Left ventricle myocardium inferior (tissue), 1 donor: ENCODE measurements around the gene CTNNB1. TPM values are rescaled to one million over a fixed set of nuclear protein-coding genes. Genes with fewer than 3 reads are reported as not detected.

Source experiments
- DNase-seq: peaks from one replicate; pipeline ENCODE4 v3.0.0-alpha.2; 2020
- H3K27ac ChIP-seq: fragments of 200-600 bp; replicated peaks from 2 replicates; pipeline ENCODE4 v1.8.0; 2021
- H3K27me3 ChIP-seq: fragments of 200-600 bp; 2 replicates; pipeline ENCODE4 v1.8.0; 2021; ENCODE audit warnings: low read depth
- H3K36me3 ChIP-seq: fragments of 200-600 bp; 2 replicates; pipeline ENCODE4 v1.8.0; 2021
- H3K4me1 ChIP-seq: fragments of 200-600 bp; 2 replicates; pipeline ENCODE4 v1.8.0; 2021
- H3K4me3 ChIP-seq: fragments of 200-600 bp; 2 replicates; pipeline ENCODE4 v1.8.0; 2021; ENCODE audit warnings: mild to moderate bottlenecking, moderate library complexity
- H3K9me3 ChIP-seq: fragments of 200-600 bp; replicated peaks from 2 replicates; pipeline ENCODE4 v1.8.0; 2021
- CTCF ChIP-seq: fragments of 200-600 bp; IDR thresholded peaks from 2 replicates; pipeline ENCODE4 v1.8.0; 2021; ENCODE audit warnings: antibody characterized with exemption, mild to moderate bottlenecking, borderline replicate concordance
- intact Hi-C: fragments of 100-400 bp; cut with micrococcal nuclease; formaldehyde crosslinking; loops from one replicate; pipeline ENCODE4 v1.11.0; 2022
- total RNA-seq: library from RNA; stranded (reverse); fragmentation: NEBNext Ultra II Directional; extraction: Animal tissue kit (Norgen Biotek cat#: 25700); gene quantifications from one replicate; pipeline ENCODE4 v1.2.1, GENCODE V29; 2021
- donor health status: DM: no; HTN: yes; CAD: no; lungs with severe emphysema.

Gene CTNNB1
- total RNA-seq, 1 donor from 2014 or later = 164 TPM

DNA sequence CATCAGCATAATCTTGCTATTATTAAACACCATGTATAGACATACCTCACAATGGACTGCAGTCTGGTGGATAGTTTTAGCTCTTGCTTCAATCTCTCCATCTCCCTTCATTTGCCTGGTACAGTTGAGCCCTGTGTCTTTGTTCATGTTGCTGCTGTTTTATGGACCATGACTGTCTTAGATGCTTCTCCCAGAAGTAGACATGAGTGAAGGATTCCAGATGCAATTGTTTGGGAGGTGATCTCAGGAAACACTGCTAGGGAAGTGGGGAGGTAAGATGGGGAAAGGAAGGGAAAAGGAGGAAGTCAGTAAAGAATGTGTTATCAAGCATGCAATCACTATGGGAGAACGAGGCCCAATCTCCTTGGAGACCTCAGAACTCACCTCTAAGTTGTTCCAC, 36.3 kb upstream of the CTNNB1 start:
- H3K9me3 ChIP-seq = no peaks in the 10 kb centered on the region
- H3K27ac ChIP-seq = no peak overlapping the region
- no peak for TF ChIP-seq CTCF
- intact Hi-C loops = no loop called here
- H3K4me3 ChIP-seq = no peak overlapping the region
- no peaks in the 10 kb centered on the region for H3K27me3 ChIP-seq
- no peak for DNase-seq
- H3K4me1 ChIP-seq = no peaks in the 10 kb centered on the region
- H3K36me3 ChIP-seq = no peaks in the 10 kb centered on the region

DNA sequence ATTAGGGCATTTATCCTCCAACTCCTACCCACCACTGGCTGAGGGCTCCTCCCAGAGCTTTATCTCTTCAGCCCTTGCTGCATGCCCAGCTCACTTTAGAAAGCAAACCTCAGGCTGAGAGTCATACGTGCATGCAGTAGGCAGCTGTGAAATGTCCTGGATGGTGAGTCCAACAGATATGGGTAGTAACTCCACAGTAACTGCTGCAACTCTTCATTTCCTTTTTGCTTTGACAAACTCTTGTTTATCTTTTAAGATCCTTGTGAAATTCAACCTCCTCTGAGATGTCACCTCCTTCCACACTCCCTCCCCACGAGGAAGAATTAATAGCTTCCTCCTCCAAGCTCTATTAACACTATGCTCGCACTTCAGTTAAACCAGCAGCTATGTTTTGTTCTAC, 35.9 kb upstream of the CTNNB1 start:
- no peak overlapping the region for H3K27ac ChIP-seq
- no peak for TF ChIP-seq CTCF
- intact Hi-C loops = no loop called here

DNA sequence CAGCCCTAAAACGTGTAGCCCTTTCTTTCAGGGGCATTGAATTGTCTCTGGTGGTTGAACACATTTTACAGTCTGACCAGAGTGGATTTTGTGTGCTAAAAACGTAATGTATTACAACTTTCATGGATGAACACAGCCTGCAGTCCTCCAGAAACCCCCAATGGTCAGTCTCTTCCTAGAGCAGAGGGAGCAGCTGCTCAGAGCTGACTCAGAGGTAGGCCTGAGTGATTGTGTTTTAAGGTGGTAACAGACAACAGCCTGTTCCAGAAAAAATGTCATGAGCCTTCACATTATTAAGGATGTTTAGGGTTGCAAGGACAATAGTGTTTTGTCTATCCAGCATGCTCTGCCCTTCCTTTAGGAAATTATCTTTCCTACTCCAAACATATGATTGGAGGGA, 34.5 kb upstream of the CTNNB1 start:
- Histone ChIP-seq H3K4me1 (no peaks in the 10 kb centered on the region), H3K36me3 (no peaks in the 10 kb centered on the region), H3K27me3 (no peaks in the 10 kb centered on the region), H3K27ac (no peak overlapping the region), H3K4me3 (no peak overlapping the region), H3K9me3 (no peaks in the 10 kb centered on the region)
- intact Hi-C loops = no loop called here
- DNase-seq = no peak
- TF ChIP-seq CTCF = no peak

More for the DNA sequence above, 35.9 kb upstream of the CTNNB1 start:
- no peak for DNase-seq
- no peaks in the 10 kb centered on the region for H3K27me3 ChIP-seq
- no peaks in the 10 kb centered on the region for H3K9me3 ChIP-seq
- H3K36me3 ChIP-seq = no peaks in the 10 kb centered on the region
- H3K4me3 ChIP-seq = no peak overlapping the region
- no peaks in the 10 kb centered on the region for H3K4me1 ChIP-seq

DNA sequence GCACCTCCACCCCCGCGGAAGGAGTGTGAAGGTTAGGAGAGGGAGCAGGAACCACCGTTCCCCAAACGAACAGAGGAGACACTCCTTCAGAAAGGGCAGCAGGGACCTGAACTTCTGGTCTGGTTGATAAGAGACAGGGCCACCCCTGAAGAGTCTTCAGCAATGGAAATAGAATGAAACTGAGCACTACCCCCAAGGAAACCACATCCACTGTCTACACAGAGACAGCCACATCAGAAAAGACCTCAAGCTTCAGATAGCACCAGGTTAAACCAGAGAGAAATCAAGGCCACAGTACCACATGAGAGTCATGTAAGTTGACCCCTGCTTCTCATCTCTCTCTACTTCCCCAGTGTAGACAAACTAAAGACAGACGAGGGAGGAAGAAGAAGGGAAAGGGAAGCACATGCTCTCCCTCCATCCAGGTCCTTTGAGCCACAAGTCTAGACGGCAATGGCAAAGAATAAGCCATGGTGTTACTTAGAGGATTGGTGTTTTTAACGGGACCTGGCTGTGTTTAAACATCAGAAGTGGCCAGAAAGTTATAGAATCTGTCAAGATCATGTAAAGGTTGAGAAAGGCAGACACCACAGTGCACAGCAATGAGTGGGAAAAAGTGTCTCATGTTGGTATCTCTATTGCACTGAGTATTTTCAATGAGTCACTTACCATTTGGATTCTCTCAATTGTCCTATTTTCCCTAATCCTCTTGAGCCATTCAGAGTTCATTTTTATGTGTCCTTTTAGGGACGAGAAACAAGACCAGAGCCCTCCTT, 31.4 kb upstream of the CTNNB1 start:
- Histone ChIP-seq H3K36me3 (no peaks in the 10 kb centered on the region), H3K27me3 (no peaks in the 10 kb centered on the region), H3K9me3 (no peaks in the 10 kb centered on the region), H3K4me3 (no peak overlapping the region), H3K4me1 (no peaks in the 10 kb centered on the region), H3K27ac (no peak overlapping the region)
- TF ChIP-seq CTCF = no peak
- intact Hi-C loops = no loop called here
- no peak for DNase-seq

GRCh38 chr3:41169023-41169422, 30.3 kb upstream of the CTNNB1 start:
- H3K4me1 ChIP-seq = no peaks in the 10 kb centered on the region

More at GRCh38 chr3:41169023-41169422, 30.3 kb upstream of the CTNNB1 start:
- DNase-seq = no peak
- intact Hi-C loops = no loop called here
- TF ChIP-seq CTCF = no peak
- Histone ChIP-seq H3K27ac (no peak overlapping the region), H3K36me3 (no peaks in the 10 kb centered on the region), H3K27me3 (no peaks in the 10 kb centered on the region), H3K4me3 (no peak overlapping the region), H3K9me3 (no peaks in the 10 kb centered on the region)
